Loucy (cell line): ENCODE measurements around the gene SUN5.

Source experiments
- CTCF ChIP-seq: fragments of 200-600 bp; sonication (generic); conservative IDR thresholded peaks from 2 replicates; pipeline ENCODE4 v1.5.1; 2014; ENCODE audit warnings: mild to moderate bottlenecking, antibody characterized with exemption, low read length
- EZH2phosphoT487 ChIP-seq: fragments of 200-600 bp; IDR thresholded peaks from 2 replicates; pipeline ENCODE4 v1.6.1; 2018; ENCODE audit warnings: antibody characterized with exemption, mild to moderate bottlenecking, moderate library complexity, borderline replicate concordance

GRCh38 chr20:33042430-33042829 lies 38.2 kb upstream of the SUN5 start:
- no peak for TF ChIP-seq CTCF
- no peak for TF ChIP-seq EZH2phosphoT487
